ENCODE results near the gene SLC22A15. TPM values are rescaled to one million over a fixed set of nuclear protein-coding genes. Genes with fewer than 3 reads are reported as not detected.

The SLC22A15 gene
- total RNA-seq, 4 donors from 2014 or later, result 1.8 to 2.8 (median 2.3) TPM

GRCh38 chr1:116003823-116004222 lies 27.5 kb downstream of the SLC22A15 start:
- WGBS, result 88% methylated on average over 1 of the region's 1 CpG
- peaks cover 0 to 20% (median 2%) of the 10 kb centered on the region in 4 donors for H3K36me3 ChIP-seq
- H3K4me3 ChIP-seq, result no peak overlapping the region
- intact Hi-C loops (cut with DNase I), result no loop called here
- no peak for TF ChIP-seq EP300 (IDR thresholded peaks at IDR 0.05)
- TF ChIP-seq, protein P1, sequence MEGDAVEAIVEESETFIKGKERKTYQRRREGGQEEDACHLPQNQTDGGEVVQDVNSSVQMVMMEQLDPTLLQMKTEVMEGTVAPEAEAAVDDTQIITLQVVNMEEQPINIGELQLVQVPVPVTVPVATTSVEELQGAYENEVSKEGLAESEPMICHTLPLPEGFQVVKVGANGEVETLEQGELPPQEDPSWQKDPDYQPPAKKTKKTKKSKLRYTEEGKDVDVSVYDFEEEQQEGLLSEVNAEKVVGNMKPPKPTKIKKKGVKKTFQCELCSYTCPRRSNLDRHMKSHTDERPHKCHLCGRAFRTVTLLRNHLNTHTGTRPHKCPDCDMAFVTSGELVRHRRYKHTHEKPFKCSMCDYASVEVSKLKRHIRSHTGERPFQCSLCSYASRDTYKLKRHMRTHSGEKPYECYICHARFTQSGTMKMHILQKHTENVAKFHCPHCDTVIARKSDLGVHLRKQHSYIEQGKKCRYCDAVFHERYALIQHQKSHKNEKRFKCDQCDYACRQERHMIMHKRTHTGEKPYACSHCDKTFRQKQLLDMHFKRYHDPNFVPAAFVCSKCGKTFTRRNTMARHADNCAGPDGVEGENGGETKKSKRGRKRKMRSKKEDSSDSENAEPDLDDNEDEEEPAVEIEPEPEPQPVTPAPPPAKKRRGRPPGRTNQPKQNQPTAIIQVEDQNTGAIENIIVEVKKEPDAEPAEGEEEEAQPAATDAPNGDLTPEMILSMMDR (IDR thresholded peaks at IDR 0.05), result no peak
- no peak for TF ChIP-seq POLR2A (IDR thresholded peaks at IDR 0.05; ENCODE audit: low read depth)
- TF ChIP-seq POLR2AphosphoS5 (IDR thresholded peaks at IDR 0.05), result no peak
- H3K27ac ChIP-seq (replicated peaks in 1 of 4), result no peak overlapping the region
- DNase-seq (ENCODE audit: extremely low spot score), result no peak
- H3K27me3 ChIP-seq, result no peaks in the 10 kb centered on the region
- peaks cover 0 to 3% (median 0%) of the 10 kb centered on the region in 4 donors for H3K4me1 ChIP-seq
- H3K9me3 ChIP-seq, result peaks cover 0 to 2% (median 0%) of the 10 kb centered on the region in 4 donors

DNA sequence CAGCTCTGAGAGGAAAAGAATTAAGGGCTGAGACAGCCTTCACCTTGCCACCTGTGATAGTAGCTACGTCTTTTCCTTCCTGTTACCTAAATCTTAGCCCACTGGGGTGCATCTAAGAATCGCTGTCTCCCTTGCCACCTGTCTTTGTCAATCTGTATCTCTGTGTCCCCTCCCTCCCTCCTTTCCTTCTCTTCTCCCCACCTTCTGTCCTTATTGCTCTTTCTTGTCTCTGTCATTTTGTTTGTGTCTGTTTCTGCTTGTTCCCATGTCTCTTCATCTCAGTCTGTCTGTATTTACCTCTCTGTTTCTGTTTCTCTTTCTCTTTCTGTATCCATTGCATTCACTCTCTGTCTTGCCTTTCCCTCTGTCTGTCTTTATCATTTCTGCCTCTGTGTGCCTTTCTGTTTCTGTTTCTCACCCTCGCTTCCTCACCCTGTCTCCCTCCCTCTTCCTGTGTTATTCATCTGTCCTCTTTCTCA lies 30.2 kb downstream of the SLC22A15 start:
- no peaks in the 10 kb centered on the region for H3K27me3 ChIP-seq
- peaks cover 0 to 3% (median 0%) of the 10 kb centered on the region in 4 donors for H3K4me1 ChIP-seq
- H3K4me3 ChIP-seq, result no peak overlapping the region
- TF ChIP-seq EP300 (IDR thresholded peaks at IDR 0.05) (no peak), POLR2AphosphoS5 (IDR thresholded peaks at IDR 0.05) (no peak), POLR2A (IDR thresholded peaks at IDR 0.05; ENCODE audit: low read depth) (no peak)
- TF ChIP-seq, protein P1 (IDR thresholded peaks at IDR 0.05), result no peak
- no peak for DNase-seq (ENCODE audit: extremely low spot score)
- H3K36me3 ChIP-seq, result peaks cover 0 to 16% (median 2%) of the 10 kb centered on the region in 4 donors
- H3K27ac ChIP-seq (replicated peaks in 1 of 4), result no peak overlapping the region
- intact Hi-C loops (cut with DNase I), result no loop called here
- WGBS, result 84% methylated on average over 3 of the region's 3 CpGs
- H3K9me3 ChIP-seq, result no peaks in the 10 kb centered on the region

DNA sequence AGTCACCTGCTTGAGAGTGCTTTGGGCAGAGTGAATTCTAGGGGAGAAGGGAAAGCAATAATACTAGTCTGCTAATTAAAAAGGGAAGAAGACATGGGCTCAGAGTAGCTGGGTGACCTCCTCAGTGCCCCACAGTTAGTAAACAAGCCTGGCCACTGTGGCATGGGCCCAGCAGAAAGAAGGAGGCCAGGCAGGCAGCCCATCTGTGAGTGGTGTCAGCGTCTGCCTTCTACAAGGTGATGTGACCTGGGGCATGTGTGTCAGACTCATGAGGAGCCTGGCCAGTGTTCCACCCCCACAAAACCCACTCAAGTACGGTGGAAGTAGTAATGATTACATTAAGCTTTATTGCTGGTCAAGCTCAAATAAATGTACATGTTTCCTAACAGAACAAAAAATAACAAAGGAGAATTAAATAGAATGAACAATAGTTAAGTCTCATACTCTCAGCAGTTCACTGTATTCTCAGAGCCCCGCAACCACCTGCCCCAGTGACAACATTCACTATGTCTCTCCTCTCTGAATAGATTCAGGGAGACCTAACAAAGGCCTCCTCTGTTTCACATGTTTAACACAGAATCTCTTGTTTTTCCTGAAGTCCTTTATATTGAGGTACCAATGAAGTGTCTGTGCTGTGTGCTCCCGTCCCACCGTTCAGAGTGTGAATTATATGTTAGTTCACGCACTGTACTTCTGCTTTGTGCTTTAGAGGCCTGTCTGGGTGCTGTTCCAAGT lies 32.5 kb downstream of the SLC22A15 start:
- no peak for DNase-seq (ENCODE audit: extremely low spot score)
- TF ChIP-seq, protein P1 (IDR thresholded peaks at IDR 0.05), result no peak
- TF ChIP-seq POLR2AphosphoS5 (IDR thresholded peaks at IDR 0.05), result no peak
- TF ChIP-seq EP300 (IDR thresholded peaks at IDR 0.05), result no peak
- TF ChIP-seq POLR2A (IDR thresholded peaks at IDR 0.05; ENCODE audit: low read depth), result no peak
- no peak overlapping the region for H3K4me3 ChIP-seq
- H3K4me1 ChIP-seq, result no peaks in the 10 kb centered on the region
- H3K36me3 ChIP-seq, result peaks cover 0 to 6% (median 0%) of the 10 kb centered on the region in 4 donors
- H3K27me3 ChIP-seq, result no peaks in the 10 kb centered on the region
- WGBS, result 87% methylated on average over 6 of the region's 6 CpGs
- intact Hi-C loops (cut with DNase I), result no loop called here
- no peak overlapping the region for H3K27ac ChIP-seq (replicated peaks in 1 of 4)
- no peaks in the 10 kb centered on the region for H3K9me3 ChIP-seq

DNA sequence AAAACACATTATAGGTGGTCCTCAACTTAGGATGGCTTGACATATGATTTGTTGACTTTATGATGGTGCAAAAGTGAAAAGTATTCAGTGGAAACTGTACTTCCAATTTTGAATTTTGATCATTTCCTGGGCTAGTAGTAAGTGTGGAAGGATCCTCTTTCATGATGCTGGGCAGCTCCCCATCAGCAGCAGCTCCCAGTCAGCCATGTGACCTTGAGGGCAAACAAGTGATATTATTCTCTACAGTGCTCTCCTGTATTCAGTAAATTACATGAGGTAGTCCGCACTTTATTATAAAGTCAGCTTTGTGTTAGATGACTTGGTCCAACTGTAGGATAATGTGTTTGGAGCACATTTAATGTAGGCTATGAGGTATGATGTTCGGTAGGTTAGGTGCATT lies 36.4 kb downstream of the SLC22A15 start:
- no peak overlapping the region for H3K27ac ChIP-seq (replicated peaks in 1 of 4)
- no peak for DNase-seq (ENCODE audit: extremely low spot score)
- no peaks in the 10 kb centered on the region for H3K27me3 ChIP-seq
- H3K36me3 ChIP-seq, result peaks cover 0 to 2% (median 0%) of the 10 kb centered on the region in 4 donors
- H3K4me3 ChIP-seq, result no peak overlapping the region
- TF ChIP-seq, protein P1 (IDR thresholded peaks at IDR 0.05), result no peak
- TF ChIP-seq POLR2A (IDR thresholded peaks at IDR 0.05; ENCODE audit: low read depth) (no peak), EP300 (IDR thresholded peaks at IDR 0.05) (no peak), POLR2AphosphoS5 (IDR thresholded peaks at IDR 0.05) (no peak)
- intact Hi-C loops (cut with DNase I), result no loop called here
- H3K9me3 ChIP-seq, result no peaks in the 10 kb centered on the region
- H3K4me1 ChIP-seq, result peaks cover 0 to 6% (median 0%) of the 10 kb centered on the region in 4 donors
- WGBS, result 98% methylated on average over 2 of the region's 2 CpGs

Data from esophagus muscularis mucosa (tissue), 4 donors.